Astrocyte of the spinal cord (primary cell): ENCODE measurements around the gene C5.

Source experiments
- DNase-seq: peaks from one replicate; pipeline ENCODE4 v3.0.0; 2011; ENCODE audit warnings: low read depth, low spot score
- H3K4me3 ChIP-seq: 2 replicates; pipeline ENCODE4 v1.5.1; 2011; ENCODE audit warnings: low read depth, mild to moderate bottlenecking, low read length, moderate library complexity
- CTCF ChIP-seq: IDR thresholded peaks from 2 replicates; pipeline ENCODE4 v1.5.1; 2012; ENCODE audit warnings: low read depth, mild to moderate bottlenecking, low read length, inconsistent platforms
- in situ Hi-C: cut with HindIII; loops from 2 replicates; pipeline ENCODE4 v1.10.0; 2017; ENCODE audit warnings: low sequenced_read_pairs

Gene C5

GRCh38 chr9:120989065-120989464 is 61.0 kb downstream of the C5 start:
- DNase-seq: no peak
- TF ChIP-seq CTCF: no peak
- in situ Hi-C loops: no loop called here
- no peak overlapping the region for H3K4me3 ChIP-seq

- peak; percentile 67 for TF ChIP-seq CTCF
- DNase-seq: peak; percentile 64
- no peak overlapping the region for H3K4me3 ChIP-seq
- in situ Hi-C loops: no loop called here
Measured at GRCh38 chr9:120985819-120986222, 64.3 kb downstream of the C5 start.

- no peak overlapping the region for H3K4me3 ChIP-seq
- in situ Hi-C loops: no loop called here
- TF ChIP-seq CTCF: no peak
- no peak for DNase-seq
Measured at GRCh38 chr9:120983259-120983837, 66.7 kb downstream of the C5 start.

- no peak for TF ChIP-seq CTCF
- no peak for DNase-seq
- in situ Hi-C loops: no loop called here
- H3K4me3 ChIP-seq: no peak overlapping the region
Measured at GRCh38 chr9:120982836-120983235, 67.2 kb downstream of the C5 start.

- DNase-seq: no peak
- H3K4me3 ChIP-seq: no peak overlapping the region
- in situ Hi-C loops: no loop called here
- TF ChIP-seq CTCF: no peak
Measured at GRCh38 chr9:120980951-120981350, 69.1 kb downstream of the C5 start.

- no peak for DNase-seq
- H3K4me3 ChIP-seq: no peak overlapping the region
- in situ Hi-C loops: no loop called here
- TF ChIP-seq CTCF: no peak
Measured at GRCh38 chr9:120979797-120980196, 70.3 kb downstream of the C5 start.

- in situ Hi-C loops: no loop called here
- H3K4me3 ChIP-seq: no peak overlapping the region
- TF ChIP-seq CTCF: no peak
- DNase-seq: no peak
Measured at GRCh38 chr9:120978987-120979386, 71.1 kb downstream of the C5 start.
